ENCODE measurements around the gene CUBN. TPM values are rescaled to one million over a fixed set of nuclear protein-coding genes. Genes with fewer than 3 reads are reported as not detected.

CUBN gene
- total RNA-seq, 1 donor, result 1.1 TPM

GRCh38 chr10:16816171-16816570 lies 313.4 kb downstream of the CUBN start:
- Histone ChIP-seq H4K20me1 (ENCODE audit: insufficient read depth, low read length) (peaks cover 12% of the 10 kb centered on the region), H3K4me3 (ENCODE audit: insufficient read depth, low read length) (peak overlapping the region; percentile 97), H3K9me3 (ENCODE audit: low read depth, low read length) (no peaks in the 10 kb centered on the region), H3K79me2 (ENCODE audit: insufficient read depth, low read length) (peaks cover 57% of the 10 kb centered on the region), H3K27me3 (ENCODE audit: insufficient read depth, low read length) (no peaks in the 10 kb centered on the region), H3K4me2 (ENCODE audit: insufficient read depth, low read length) (peak overlapping the region; percentile 93), H3K4me1 (ENCODE audit: insufficient read depth, low read length) (peaks cover 16% of the 10 kb centered on the region), H2AFZ (ENCODE audit: low read length) (no peak overlapping the region), H3K27ac (ENCODE audit: low read depth, low read length) (peak overlapping the region; percentile 32), H3K36me3 (ENCODE audit: insufficient read depth, low read length) (no peaks in the 10 kb centered on the region)
- no peak for TF ChIP-seq CTCF (IDR thresholded peaks at IDR 0.05; ENCODE audit: extremely low read depth, low read depth, low read length)
- DNase-seq (ENCODE audit: insufficient read length, low spot score, missing footprints), result no peak

- Histone ChIP-seq H3K27me3 (ENCODE audit: insufficient read depth, low read length) (no peaks in the 10 kb centered on the region), H3K4me2 (ENCODE audit: insufficient read depth, low read length) (no peak overlapping the region), H3K4me1 (ENCODE audit: insufficient read depth, low read length) (peaks cover 16% of the 10 kb centered on the region), H3K4me3 (ENCODE audit: insufficient read depth, low read length) (no peak overlapping the region), H3K27ac (ENCODE audit: low read depth, low read length) (no peak overlapping the region), H3K9me3 (ENCODE audit: low read depth, low read length) (no peaks in the 10 kb centered on the region), H4K20me1 (ENCODE audit: insufficient read depth, low read length) (peaks cover 19% of the 10 kb centered on the region), H2AFZ (ENCODE audit: low read length) (no peak overlapping the region), H3K36me3 (ENCODE audit: insufficient read depth, low read length) (no peaks in the 10 kb centered on the region), H3K79me2 (ENCODE audit: insufficient read depth, low read length) (peaks cover 74% of the 10 kb centered on the region)
- TF ChIP-seq CTCF (IDR thresholded peaks at IDR 0.05; ENCODE audit: extremely low read depth, low read depth, low read length), result no peak
- DNase-seq (ENCODE audit: insufficient read length, low spot score, missing footprints), result no peak
Measured at GRCh38 chr10:16814012-16814411, 315.6 kb downstream of the CUBN start.

GRCh38 chr10:16812676-16813075 lies 316.9 kb downstream of the CUBN start:
- Histone ChIP-seq H3K4me2 (ENCODE audit: insufficient read depth, low read length) (no peak overlapping the region), H3K4me1 (ENCODE audit: insufficient read depth, low read length) (peaks cover 9% of the 10 kb centered on the region), H3K79me2 (ENCODE audit: insufficient read depth, low read length) (peaks cover 86% of the 10 kb centered on the region), H4K20me1 (ENCODE audit: insufficient read depth, low read length) (peaks cover 27% of the 10 kb centered on the region), H3K4me3 (ENCODE audit: insufficient read depth, low read length) (no peak overlapping the region), H3K9me3 (ENCODE audit: low read depth, low read length) (no peaks in the 10 kb centered on the region), H3K27me3 (ENCODE audit: insufficient read depth, low read length) (no peaks in the 10 kb centered on the region), H2AFZ (ENCODE audit: low read length) (no peak overlapping the region), H3K36me3 (ENCODE audit: insufficient read depth, low read length) (no peaks in the 10 kb centered on the region), H3K27ac (ENCODE audit: low read depth, low read length) (no peak overlapping the region)
- DNase-seq (ENCODE audit: insufficient read length, low spot score, missing footprints), result no peak
- TF ChIP-seq CTCF (IDR thresholded peaks at IDR 0.05; ENCODE audit: extremely low read depth, low read depth, low read length), result no peak

GRCh38 chr10:16811765-16812164 lies 317.8 kb downstream of the CUBN start:
- Histone ChIP-seq H3K79me2 (ENCODE audit: insufficient read depth, low read length) (peaks cover 90% of the 10 kb centered on the region), H4K20me1 (ENCODE audit: insufficient read depth, low read length) (peaks cover 31% of the 10 kb centered on the region), H3K4me1 (ENCODE audit: insufficient read depth, low read length) (peaks cover 9% of the 10 kb centered on the region), H3K4me3 (ENCODE audit: insufficient read depth, low read length) (no peak overlapping the region), H2AFZ (ENCODE audit: low read length) (no peak overlapping the region), H3K4me2 (ENCODE audit: insufficient read depth, low read length) (no peak overlapping the region), H3K9me3 (ENCODE audit: low read depth, low read length) (no peaks in the 10 kb centered on the region), H3K27ac (ENCODE audit: low read depth, low read length) (no peak overlapping the region), H3K27me3 (ENCODE audit: insufficient read depth, low read length) (no peaks in the 10 kb centered on the region), H3K36me3 (ENCODE audit: insufficient read depth, low read length) (no peaks in the 10 kb centered on the region)
- no peak for DNase-seq (ENCODE audit: insufficient read length, low spot score, missing footprints)
- TF ChIP-seq CTCF (IDR thresholded peaks at IDR 0.05; ENCODE audit: extremely low read depth, low read depth, low read length), result no peak
